NCI-H2029 (cell line): ENCODE measurements around the gene POU6F1.

Experiments
- DNase-seq: peaks from one replicate; lab custom pipeline; 2025; lab: John Stamatoyannopoulos, UW

Gene POU6F1

GRCh38 chr12:51196547-51196946, 21.3 kb downstream of the POU6F1 start:
- DNase-seq, result no peak

GRCh38 chr12:51195841-51196240, 22.0 kb downstream of the POU6F1 start:
- no peak for DNase-seq

GRCh38 chr12:51192284-51192671, 25.6 kb downstream of the POU6F1 start:
- no peak for DNase-seq

GRCh38 chr12:51191516-51192283, 26.2 kb downstream of the POU6F1 start:
- DNase-seq, result no peak

GRCh38 chr12:51190820-51191219, 27.0 kb downstream of the POU6F1 start:
- DNase-seq, result no peak

GRCh38 chr12:51189790-51190355, 28.0 kb downstream of the POU6F1 start:
- no peak for DNase-seq

GRCh38 chr12:51188359-51189051, 29.4 kb downstream of the POU6F1 start:
- no peak for DNase-seq

GRCh38 chr12:51187370-51187987, 30.4 kb downstream of the POU6F1 start:
- no peak for DNase-seq

- DNase-seq, result no peak
Observed at GRCh38 chr12:51186465-51187085, 31.3 kb downstream of the POU6F1 start.

- no peak for DNase-seq
Observed at GRCh38 chr12:51185171-51185717, 32.6 kb downstream of the POU6F1 start.

GRCh38 chr12:51183816-51184215, 34.0 kb downstream of the POU6F1 start:
- DNase-seq, result peak; percentile 96

GRCh38 chr12:51183349-51183748, 34.5 kb downstream of the POU6F1 start:
- no peak for DNase-seq

- no peak for DNase-seq
Observed at GRCh38 chr12:51181558-51181957, 36.3 kb downstream of the POU6F1 start.

- DNase-seq, result no peak
Observed at GRCh38 chr12:51177897-51178296, 40.0 kb downstream of the POU6F1 start.

GRCh38 chr12:51174501-51174900, 43.4 kb downstream of the POU6F1 start:
- DNase-seq, result no peak

- DNase-seq, result peak; percentile 98
Observed at GRCh38 chr12:51172515-51173431, 45.1 kb downstream of the POU6F1 start, which contains the start of gene TFCP2. TSS of gene TFCP2 (minus strand) at chr12:51173135. CDS start at chr12:51172422, 713 bp downstream.

GRCh38 chr12:51171884-51172514, 45.9 kb downstream of the POU6F1 start:
- no peak for DNase-seq

GRCh38 chr12:51163795-51164194, 54.1 kb downstream of the POU6F1 start:
- DNase-seq, result no peak

GRCh38 chr12:51162217-51162616, 55.6 kb downstream of the POU6F1 start:
- no peak for DNase-seq

- no peak for DNase-seq
Observed at GRCh38 chr12:51160814-51161459, 56.9 kb downstream of the POU6F1 start.
